WTC11 (cell line): Measurements from ENCODE around the gene POLA1.

ENCODE experiments used
- ATF6 ChIP-seq: sonication (generic); formaldehyde crosslinking; IDR thresholded peaks from 2 replicates; pipeline ENCODE4 v1.8.1; 2023; ENCODE audit warnings: mild to moderate bottlenecking, missing genetic modification reagents
- CREB1 ChIP-seq: sonication (generic); formaldehyde crosslinking; IDR thresholded peaks from 2 replicates; pipeline ENCODE4 v1.8.0; 2023; ENCODE audit warnings: mild to moderate bottlenecking, missing genetic modification reagents
- CTCF ChIP-seq: fragments of 200-600 bp; IDR thresholded peaks from 2 replicates; pipeline ENCODE4 v1.8.0; 2022; ENCODE audit warnings: antibody characterized with exemption
- ELF4 ChIP-seq: sonication (generic); formaldehyde crosslinking; IDR thresholded peaks from 2 replicates; pipeline ENCODE4 v1.8.1; 2022; ENCODE audit warnings: low read depth, mild to moderate bottlenecking, moderate library complexity, missing genetic modification reagents
- MAX ChIP-seq: sonication (generic); formaldehyde crosslinking; IDR thresholded peaks from 2 replicates; pipeline ENCODE4 v1.8.0; 2022; ENCODE audit warnings: mild to moderate bottlenecking, missing genetic modification reagents
- MLX ChIP-seq: sonication (generic); formaldehyde crosslinking; IDR thresholded peaks from 2 replicates; pipeline ENCODE4 v1.8.1; 2023; ENCODE audit warnings: mild to moderate bottlenecking, missing genetic modification reagents, moderate library complexity
- NR3C1 ChIP-seq: sonication (generic); formaldehyde crosslinking; conservative IDR thresholded peaks from 2 replicates; pipeline ENCODE4 v1.8.1; 2023; ENCODE audit warnings: low read depth, mild to moderate bottlenecking, missing genetic modification reagents
- USF1 ChIP-seq: sonication (generic); formaldehyde crosslinking; IDR thresholded peaks from 2 replicates; pipeline ENCODE4 v1.8.0; 2022; ENCODE audit warnings: mild to moderate bottlenecking, missing genetic modification reagents
- ZBTB43 ChIP-seq: sonication (generic); formaldehyde crosslinking; IDR thresholded peaks from 2 replicates; pipeline ENCODE4 v1.8.1; 2023; ENCODE audit warnings: mild to moderate bottlenecking, missing genetic modification reagents

GRCh38 chrX:24925430-24925829 lies 231.7 kb downstream of the POLA1 start:
- TF ChIP-seq NR3C1 (no peak), CREB1 (CRISPR knock-in tag) (no peak), USF1 (CRISPR knock-in tag) (no peak), CTCF (no peak), MAX (CRISPR knock-in tag) (no peak), ATF6 (no peak), ZBTB43 (CRISPR knock-in tag) (no peak), MLX (CRISPR knock-in tag) (no peak), ELF4 (CRISPR knock-in tag) (no peak)
